ENCODE data around the gene LINC01488. TPM values are rescaled to one million over a fixed set of nuclear protein-coding genes. Genes with fewer than 3 reads are reported as not detected.

Gene LINC01488
- total RNA-seq, 1 experiment from 2014 or later, result not detected

DNA sequence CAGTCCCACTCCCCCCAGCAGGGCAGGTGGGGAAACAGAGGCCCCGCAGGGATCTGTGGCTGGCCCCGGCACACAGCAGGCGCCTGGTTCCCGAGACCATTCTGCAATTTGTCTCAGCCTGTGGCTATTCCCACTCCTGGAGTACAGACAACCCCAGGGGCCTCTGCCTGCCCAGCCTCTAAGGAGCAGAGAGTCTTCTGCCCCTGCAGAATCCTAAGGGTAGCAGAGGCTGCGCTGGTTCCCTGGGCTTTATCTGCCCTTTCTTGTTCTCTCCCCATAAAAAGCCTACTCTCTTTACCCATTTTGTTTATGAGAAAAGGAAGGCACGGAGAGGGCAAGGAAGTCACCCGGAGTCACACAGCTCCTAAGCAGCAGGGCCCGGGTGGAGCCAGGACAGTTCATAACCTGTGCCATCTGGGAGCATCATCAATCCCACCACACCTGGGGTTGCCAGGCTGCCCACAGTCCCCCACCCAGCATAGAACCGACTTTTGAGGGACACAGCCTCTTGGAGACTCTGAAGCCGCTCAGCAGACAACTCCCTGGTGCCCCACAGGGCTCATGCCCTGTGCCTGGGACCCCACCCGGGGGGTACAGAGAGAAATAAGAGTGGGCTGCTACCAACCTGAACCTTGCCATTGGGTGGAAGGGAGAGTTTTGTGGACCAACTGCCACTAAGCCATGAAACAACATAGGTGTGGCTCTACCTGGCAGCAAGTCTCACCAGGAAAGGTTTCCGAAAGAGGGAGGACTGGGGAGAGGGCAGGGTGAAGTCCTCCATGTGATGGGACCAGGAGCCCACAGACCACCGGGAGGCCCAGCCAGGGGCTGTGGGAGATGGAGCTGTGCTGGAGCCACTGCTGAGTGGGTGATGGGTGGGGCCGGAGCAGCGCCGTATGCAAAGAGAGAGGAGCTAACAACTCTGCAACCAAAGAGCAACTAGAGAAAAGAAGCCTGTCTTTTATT lies 17.2 kb upstream of the LINC01488 start:
- DNase-seq (ENCODE audit: low read depth), result no peak

DNA sequence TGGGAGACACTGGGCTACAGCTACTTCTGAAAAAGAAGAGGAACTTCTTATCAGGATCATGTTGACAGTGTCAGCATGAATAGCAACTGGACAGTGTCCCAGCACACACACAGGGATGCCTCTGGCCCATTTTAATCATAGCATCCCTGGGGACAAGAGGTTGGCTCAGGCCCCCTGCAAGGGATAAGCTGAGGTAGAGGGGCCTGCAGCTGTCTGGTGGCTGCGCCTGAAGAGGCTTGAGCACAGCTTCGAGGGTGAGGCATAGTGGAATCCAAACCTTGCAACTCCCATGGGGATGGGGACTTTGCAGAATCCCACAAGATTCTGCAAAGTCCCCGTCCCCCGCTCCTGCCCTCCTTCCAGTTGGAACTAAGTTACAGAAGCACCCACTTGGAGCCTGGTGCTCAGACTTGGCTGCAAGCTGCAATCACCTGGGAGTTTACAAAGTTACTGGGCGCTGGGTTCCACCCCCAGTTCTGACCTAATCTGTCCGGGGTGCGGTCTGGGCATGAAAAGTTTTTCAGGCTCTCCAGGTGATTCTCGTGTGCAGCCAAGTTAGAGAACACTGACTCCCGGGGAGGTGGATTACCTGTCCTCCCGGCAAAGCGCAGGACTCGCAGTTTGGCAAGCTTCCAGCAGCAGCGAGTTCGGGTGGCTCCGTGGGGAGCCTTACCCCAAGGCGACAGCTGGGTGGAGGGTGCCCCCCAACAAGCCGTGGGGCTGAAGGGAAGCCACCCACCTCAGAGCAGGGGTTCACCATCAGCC lies 16.0 kb upstream of the LINC01488 start:
- no peak for DNase-seq (ENCODE audit: low read depth)

DNA sequence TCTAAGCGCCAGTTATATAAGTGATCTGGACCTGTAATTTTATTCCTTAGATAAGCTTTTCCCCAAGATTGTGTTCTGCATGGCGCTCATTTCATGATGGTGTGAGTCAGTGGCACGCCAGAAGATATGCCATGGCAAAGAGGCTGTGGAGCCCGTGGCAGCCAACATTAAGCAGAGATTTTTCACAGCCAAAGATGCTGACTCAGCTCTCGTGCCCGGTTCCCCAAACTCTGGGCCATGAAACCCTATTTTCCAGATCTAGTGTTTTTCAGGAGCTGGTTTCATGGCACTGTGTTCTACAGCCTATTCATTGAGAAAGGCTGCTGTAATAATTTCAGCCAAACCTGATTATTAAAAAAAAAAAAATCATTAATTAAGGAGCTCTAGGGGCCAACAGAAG lies 15.4 kb upstream of the LINC01488 start:
- no peak for DNase-seq (ENCODE audit: low read depth)

DNA sequence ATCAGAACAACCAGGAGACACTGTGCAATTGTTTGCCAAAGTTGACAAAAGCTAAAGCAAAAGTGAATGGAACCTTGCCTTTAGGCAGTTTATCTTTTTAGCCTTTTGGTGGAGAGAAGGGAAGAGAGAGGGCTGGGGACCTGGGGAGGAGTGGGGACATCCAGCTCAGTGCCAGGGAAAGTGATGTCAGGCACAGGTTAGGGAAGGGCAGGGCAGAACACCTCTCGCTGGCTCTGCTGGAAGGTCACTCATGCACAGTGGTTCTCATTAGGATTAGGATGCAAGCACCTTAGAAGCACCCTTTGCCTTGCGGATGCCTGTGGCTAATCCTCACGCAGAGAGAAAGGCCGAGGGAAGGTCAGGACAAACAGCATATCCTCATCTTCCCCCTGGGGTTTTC lies 14.3 kb upstream of the LINC01488 start:
- DNase-seq (ENCODE audit: low read depth), result no peak

DNA sequence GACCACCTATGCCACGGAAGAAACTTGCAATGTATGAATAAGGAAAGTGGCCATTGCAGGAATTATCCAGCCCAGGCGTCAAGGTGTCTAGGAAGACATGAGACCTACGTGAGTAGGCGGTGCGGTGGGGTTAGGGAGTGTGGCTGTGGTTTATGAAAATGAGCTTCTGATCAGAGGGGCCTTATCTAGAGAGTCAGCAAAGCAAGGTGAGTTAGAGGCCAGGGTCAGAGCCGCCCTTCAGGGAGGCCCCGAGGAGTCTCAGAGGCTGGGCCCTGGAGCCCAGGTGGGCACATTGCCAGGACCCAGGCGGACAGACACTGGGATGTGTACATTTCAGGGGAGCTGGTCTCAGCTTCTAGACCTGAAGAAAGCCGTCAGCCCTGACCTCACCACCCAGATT lies 13.8 kb upstream of the LINC01488 start:
- DNase-seq (ENCODE audit: low read depth), result no peak

DNA sequence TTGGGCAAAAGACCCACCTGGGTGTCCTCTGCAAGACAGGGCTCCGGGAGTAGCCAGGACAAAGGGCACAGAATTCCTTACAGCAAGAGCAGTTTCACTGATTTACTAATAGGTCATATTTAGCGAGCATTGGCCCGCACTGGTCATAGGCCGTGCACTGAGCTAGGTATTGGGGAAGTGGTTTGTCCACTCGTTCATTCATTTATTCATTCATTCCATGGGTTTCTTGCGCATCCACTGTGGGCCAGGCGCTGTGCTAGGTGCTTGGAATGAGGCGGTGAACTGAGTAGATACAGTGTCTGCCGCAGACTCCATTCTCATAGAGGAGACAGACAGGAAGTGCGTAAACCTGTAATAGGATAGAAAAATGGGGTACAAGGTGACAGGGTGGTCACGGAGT lies 13.2 kb upstream of the LINC01488 start:
- no peak for DNase-seq (ENCODE audit: low read depth)

DNA sequence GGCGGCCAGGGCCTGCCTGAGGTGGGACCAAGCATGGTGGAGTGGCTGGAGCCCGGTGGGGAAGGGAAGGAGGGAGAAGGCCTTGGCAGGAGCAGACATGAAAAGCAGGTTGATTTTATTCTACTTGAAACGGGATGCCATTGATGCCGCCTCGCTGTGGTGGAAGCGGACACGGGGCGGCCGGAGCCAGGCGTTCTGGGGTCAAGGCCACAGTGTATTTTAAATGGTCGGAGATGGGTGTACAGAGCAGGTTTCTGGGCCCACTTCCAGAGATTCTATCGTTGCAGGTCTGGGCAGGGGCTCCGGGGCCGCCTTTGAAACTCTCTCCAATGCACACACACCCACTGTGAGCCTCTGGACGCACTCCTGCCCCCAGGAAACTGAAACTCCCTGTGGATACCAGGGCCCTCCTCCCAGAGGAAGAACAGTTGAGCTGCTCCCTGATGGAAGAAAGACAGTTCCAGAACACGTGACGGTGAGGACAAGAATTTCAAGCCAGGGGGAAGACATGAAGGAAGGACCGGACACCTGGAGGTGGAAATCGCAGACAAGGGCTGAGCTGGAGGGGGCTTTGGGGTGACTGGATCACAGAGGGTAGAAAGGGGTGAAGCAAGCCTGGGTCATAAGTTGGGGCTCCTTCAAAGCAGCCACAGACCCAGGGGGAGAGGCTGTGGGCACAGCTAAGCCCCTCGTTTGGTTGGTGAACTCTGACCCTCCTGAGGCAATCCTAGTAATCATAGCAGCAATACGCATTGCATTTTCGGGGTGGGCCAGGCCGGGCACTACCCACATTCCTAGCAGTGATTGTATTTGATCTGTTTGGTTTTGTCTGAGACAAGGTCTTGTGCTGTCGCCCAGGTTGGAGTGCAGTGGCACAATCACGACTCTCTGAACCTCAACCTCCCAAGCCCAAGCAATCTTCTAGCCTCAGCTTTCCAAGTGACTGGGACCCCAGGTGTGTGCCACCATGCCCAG lies 12.3 kb upstream of the LINC01488 start:
- DNase-seq (ENCODE audit: low read depth), result no peak

DNA sequence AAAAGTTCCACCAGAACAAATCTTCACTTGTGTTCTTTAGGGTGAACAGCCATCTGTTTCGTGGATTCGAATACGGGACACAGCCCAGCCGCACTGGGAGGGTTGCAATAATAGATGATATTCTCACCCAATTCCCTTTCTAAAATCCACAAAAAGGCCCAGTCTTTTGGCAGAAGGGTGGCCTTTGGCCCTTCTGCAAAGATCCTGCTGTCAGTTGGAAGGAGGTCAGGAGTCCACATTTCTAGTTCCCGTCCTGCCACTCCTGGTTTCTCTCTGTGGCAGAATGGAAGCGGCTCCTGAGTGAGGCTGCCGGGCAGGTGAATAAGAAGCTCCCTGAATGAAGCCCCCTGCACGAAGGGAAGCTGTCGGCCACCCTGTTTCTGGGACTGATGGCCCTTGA lies 11.2 kb upstream of the LINC01488 start:
- no peak for DNase-seq (ENCODE audit: low read depth)

DNA sequence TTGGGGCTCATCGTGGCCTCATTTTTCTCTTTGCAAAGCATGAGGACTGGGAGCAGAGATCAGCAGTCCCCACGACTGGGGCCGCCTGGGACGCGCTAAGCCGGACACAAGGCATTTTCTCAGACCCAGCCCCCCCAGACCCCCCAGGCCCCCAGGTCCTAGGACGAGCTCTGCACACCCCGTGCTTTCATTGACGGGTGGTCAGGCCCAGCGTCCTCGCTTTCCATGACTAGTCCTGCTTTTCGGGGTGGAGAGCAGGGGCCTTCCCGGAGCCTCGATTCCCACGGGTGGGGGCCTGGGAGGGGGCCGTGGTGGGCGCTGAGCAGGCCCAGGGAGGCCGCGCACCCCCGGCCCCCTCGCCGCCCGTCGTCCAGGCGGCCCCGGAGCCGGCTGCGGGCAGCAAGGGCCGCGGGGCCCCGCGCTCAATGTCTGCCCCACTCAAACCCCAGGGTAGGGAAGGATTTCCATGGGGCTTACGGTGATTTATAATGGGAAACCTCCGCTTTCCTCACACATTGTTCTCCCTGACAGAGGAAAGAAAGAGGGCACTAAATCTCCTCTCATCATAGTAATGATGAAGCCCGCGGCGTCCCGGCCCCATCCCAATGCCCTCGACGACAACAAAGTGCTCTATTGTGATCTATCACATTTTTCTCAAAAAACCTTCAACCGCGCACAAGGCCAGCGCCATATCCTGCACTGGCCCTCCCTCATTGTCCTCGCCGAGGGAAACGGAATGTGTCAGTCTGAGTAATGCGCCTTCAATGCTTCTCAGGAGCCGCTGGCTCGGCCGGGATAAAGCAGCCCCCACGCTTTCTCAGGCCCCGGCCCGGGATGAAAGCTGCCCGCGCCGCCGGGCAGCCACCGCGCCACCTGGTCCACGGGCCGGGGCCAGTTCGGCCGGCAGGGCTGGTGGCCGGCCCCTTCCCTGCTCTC lies 10.4 kb upstream of the LINC01488 start:
- DNase-seq (ENCODE audit: low read depth), result no peak

DNA sequence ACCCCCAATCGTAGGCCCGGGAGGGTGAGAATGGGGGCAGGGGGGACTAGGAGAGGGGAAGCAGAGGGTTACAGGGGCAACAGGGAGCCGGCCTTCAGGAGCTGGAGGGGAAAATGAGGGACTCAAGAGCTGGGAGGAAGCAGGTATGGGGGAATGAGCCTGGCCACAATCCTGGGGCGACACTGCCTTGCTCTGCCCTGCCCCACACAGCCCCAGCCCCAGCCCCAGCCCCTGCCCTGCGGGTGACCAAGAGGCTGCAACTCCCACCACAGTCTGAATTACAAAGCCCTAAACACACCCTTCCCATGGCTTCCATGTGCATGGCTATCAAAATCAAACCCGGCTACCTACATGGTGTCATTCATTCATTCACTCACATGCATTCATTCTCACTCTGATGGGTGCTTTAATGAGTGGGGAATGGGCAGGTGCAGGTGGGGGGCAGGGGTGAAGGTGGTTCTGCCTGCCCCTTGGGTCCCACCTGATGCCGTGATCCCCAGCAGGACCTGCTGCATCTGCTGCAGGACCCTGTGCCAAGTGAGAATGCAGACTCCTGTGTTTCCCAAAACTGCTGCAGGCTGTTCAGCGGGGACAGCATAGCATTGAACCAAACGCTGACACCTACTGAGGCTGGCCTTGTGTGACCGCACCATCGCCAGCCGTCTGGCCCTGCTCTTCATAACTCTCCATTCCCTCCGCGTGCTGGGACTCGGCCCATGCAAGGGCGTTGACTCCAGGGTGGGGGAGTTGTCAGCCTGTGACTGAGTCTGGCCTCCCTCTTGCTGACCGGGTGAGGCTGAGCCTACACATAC lies 9.5 kb upstream of the LINC01488 start:
- no peak for DNase-seq (ENCODE audit: low read depth)

DNA sequence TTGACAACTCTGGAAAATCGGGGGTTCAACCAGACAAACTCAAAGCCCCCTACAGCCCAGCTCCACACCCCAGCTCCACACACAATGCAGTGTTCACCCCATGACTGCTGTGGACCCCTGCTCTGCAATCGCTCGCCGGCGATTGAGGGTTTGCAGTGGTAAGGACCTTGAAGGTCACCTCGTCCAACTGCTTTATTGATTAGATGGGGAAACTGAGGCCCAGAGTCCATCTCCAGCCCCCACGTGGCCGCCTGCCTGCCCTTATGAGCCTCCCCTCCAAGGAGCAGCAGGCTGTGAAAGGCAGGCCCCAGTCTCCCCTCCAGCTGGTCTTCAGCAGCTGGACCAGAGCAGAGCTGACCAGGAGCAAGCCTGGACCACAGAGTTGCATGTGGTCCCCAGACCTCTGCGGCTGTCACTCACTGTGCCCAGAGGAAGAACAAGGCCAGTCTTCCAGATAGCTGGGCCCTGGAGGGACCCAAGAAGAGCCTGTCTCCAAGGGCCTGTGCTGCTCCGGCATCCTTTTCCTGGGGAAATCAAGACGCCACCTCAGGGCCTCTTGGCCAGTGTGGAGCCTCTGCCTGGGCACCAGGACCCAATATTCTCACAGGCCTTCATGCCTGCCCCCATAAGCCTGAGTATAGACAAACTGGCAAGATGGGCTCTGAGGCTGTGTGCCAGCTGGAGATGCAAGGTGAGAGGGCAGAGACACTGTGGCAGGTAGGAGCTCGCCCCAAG lies 8.8 kb upstream of the LINC01488 start:
- no peak for DNase-seq (ENCODE audit: low read depth)

DNA sequence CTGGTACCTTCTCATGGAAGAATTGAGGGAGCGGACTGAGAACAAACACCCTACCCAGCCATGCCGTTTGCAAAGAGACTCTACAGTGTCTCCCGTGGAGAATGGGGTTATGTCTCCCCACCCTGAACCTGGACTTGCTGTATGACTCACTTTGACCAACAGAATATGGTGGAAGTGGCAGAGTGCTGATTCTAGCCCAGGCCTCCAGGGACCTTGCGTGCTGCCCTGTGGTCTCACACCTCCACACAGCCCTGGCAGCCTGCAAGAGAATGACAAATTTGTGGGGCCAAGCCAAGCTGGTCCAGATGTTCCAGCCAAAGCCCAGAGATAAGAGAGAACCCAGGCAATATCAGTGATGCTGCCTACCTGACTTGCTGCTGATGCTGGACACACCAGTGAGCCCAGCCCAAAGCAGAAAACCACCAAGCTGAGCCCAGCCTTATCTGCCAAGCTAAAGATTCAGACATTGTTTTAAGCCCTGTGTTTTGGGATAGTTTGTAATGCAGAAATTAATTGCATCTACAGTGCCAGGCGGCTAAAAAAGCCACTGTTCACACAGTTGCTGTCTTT lies 8.1 kb upstream of the LINC01488 start:
- DNase-seq (ENCODE audit: low read depth), result no peak

DNA sequence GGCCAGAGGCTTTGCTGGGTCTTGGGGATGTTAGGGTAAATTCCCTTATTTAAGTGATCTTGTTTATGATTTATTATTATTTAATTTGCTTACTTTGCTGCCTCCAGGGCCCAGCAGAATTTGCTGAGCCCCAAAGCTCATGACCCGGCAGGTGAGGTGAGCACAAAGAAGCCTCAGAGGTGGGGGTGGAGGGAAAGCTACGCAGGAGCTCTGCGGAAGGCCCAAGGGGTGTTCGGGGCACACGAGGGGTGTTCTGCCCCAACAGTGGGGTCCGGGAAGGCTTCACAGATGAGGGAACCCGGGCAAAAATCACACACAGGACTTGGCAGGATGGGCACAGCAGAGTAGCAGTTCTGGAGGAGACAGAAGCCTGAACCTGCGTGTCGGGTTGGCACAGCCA lies 6.7 kb upstream of the LINC01488 start:
- no peak for DNase-seq (ENCODE audit: low read depth)

DNA sequence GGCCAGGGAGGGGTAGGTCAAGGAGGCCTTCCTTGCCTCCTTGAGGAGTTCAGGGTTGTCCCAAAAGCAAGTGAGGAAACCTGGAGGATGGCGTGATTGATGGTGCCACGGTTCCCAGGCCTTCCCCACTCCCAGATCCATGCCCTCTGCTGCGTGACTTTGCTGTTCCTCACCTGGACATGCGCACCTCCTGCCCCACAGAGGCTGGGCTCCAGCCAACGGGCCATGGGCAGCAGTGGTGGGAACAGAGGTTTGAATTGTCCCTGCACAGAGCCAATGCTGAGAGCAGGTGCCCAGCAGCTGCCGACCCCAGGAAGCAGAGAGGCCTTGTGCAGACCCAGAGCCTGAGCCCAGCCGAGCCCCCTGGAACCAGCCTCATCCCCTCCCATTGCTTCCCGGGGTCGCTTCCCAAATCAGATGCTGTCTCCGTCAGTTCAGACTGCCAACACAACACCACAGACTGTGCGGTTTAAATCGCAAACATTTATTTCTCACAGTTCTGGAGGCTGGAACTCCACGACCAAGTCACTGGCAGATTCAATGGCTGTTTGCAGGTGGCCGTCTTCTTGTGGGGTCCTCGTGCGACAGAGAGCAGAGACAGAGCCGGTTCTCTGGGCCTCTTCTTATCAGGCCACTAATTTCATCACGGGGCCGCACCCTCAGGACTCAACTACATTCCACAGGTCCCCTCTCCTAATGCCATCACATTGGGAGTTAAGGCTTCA lies 6.2 kb upstream of the LINC01488 start:
- DNase-seq (ENCODE audit: low read depth), result no peak

DNA sequence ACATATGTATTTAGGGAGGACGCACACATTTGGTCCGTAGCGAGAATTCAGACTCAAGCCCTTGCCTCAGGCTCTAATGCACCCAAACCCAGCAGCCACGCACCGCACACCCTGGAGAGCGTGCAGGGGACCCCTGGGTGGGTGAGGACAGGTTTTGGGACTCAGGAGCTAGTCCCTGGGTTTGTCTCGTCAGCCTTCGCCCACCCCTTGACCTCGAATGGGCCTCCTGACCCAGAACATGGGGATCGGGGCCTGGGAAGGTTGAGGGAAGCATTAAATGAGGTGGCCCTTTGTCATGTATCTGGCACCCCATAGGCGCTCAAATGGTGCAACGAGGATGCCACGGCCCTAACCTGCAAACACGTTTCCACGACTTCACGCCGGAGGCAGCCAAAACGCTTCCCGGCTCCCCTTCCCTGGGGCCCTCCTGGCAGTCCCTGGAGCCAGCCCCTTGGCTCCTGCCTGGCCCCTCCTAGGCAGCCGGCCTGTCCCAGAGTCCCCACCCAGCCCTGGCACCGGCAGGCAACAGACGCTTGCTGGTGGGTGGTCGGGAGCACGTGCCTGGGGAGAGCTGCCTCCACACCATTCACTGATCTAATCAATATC lies 5.5 kb upstream of the LINC01488 start:
- no peak for DNase-seq (ENCODE audit: low read depth)

DNA sequence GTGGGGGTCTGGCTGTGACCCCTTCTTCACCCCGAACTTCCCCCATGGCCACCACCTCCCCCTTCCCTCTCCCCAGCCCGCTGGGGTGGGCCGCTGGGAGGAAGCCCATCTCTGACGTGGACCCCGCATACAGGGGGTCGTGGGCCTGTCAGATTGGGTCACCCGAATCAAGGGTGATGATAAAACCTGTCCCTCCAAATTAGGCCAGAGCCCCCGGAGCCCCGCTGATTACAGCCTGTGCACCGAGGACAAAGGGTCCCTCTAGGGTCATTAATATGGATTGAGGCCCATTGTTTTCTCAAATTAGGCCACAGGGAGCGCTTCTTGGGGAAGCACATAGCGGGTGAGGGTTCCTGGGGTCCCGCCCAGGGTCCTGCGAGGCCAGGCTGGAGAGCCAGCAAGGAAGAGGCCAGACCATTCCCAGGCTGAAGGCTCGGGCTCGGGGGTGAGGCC lies 4.9 kb upstream of the LINC01488 start:
- DNase-seq (ENCODE audit: low read depth), result no peak

DNA sequence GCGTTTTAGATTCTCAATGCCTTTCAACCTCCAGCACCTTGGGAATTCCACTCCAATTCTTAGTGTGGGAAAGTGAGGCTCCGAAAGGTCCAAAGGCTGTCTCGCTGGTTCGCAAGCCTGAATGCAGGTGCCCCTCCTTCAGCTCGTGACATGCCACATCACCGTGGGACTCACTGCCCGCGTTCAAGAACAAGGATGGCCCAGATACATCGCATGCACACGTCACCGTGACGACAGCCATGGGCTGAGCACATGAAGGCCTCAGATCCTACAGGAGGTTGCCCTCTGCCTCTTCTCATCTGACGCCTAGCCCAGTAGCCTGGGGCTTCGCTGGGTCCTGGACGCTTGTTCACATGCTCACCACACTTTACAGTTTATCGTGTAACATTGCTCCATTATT lies 4.4 kb upstream of the LINC01488 start:
- no peak for DNase-seq (ENCODE audit: low read depth)

Data from Daoy (cell line).